ENCODE data around the gene WDR6. TPM values are rescaled to one million over a fixed set of nuclear protein-coding genes. Genes with fewer than 3 reads are reported as not detected.

Gene WDR6
- total RNA-seq, 2 donors from 2014 or later: 145 to 159 TPM

GRCh38 chr3:48983096-48983495 lies 24.1 kb upstream of the WDR6 start:
- H3K9me3 Mint-ChIP-seq: no peaks in the 10 kb centered on the region

DNA sequence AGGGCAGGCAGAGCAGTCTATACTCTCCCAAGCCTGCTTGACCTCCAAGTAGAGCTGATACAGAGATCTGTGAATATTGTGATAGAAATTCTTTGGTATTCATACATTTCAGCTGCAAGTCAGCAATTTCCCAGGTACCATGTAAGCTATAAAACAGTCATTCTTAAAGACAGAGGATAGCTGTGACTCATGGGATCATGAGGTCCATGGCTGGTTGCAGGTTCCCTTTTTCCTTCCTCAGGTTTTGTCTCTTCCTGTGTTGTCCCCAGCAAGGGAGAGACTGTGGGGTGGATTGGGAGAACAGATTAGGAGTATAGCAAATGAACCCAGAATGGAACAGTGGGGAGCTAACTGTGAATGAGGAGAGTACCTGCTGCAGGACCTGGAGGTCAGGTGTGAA lies 22.5 kb upstream of the WDR6 start:
- DNase-seq (no peak), ATAC-seq (replicated peaks in 1 of 2) (no peak)
- Mint-ChIP-seq H3K27ac (peak overlapping the region; percentile 34), H3K9me3 (no peaks in the 10 kb centered on the region), H3K4me1 (ENCODE audit: low read depth) (peaks cover 31% of the 10 kb centered on the region), H3K27me3 (ENCODE audit: low read depth) (no peaks in the 10 kb centered on the region), H3K36me3 (ENCODE audit: insufficient read depth in 2 of 2) (peaks cover 2 to 12% of the 10 kb centered on the region in 2 donors), H3K4me3 (no peak overlapping the region)

More at GRCh38 chr3:48983096-48983495, 24.1 kb upstream of the WDR6 start:
- no peaks in the 10 kb centered on the region for H3K27me3 Mint-ChIP-seq (ENCODE audit: low read depth)
- peaks cover 4 to 17% of the 10 kb centered on the region in 2 donors for H3K36me3 Mint-ChIP-seq (ENCODE audit: insufficient read depth in 2 of 2)
- ATAC-seq (replicated peaks in 1 of 2) (no peak), DNase-seq (no peak)
- peak overlapping the region; percentile 49 for H3K27ac Mint-ChIP-seq
- H3K4me1 Mint-ChIP-seq (ENCODE audit: low read depth): peaks cover 17% of the 10 kb centered on the region
- no peak overlapping the region for H3K4me3 Mint-ChIP-seq

GRCh38 chr3:48985831-48986376 lies 21.3 kb upstream of the WDR6 start:
- H3K9me3 Mint-ChIP-seq: no peaks in the 10 kb centered on the region
- no peak overlapping the region for H3K4me3 Mint-ChIP-seq
- peaks cover 31% of the 10 kb centered on the region for H3K4me1 Mint-ChIP-seq (ENCODE audit: low read depth)
- H3K27me3 Mint-ChIP-seq (ENCODE audit: low read depth): no peaks in the 10 kb centered on the region
- no peak for ATAC-seq (replicated peaks in 1 of 2)
- H3K27ac Mint-ChIP-seq: no peak overlapping the region
- peaks cover 2 to 14% of the 10 kb centered on the region in 2 donors for H3K36me3 Mint-ChIP-seq (ENCODE audit: insufficient read depth in 2 of 2)
- no peak for DNase-seq

- DNase-seq (no peak), ATAC-seq (replicated peaks in 1 of 2) (no peak)
- H3K27me3 Mint-ChIP-seq (ENCODE audit: low read depth): no peaks in the 10 kb centered on the region
- H3K9me3 Mint-ChIP-seq: no peaks in the 10 kb centered on the region
- H3K27ac Mint-ChIP-seq: peak overlapping the region; percentile 93
- H3K4me1 Mint-ChIP-seq (ENCODE audit: low read depth): peaks cover 56% of the 10 kb centered on the region
- H3K36me3 Mint-ChIP-seq (ENCODE audit: insufficient read depth in 2 of 2): peaks cover 0 to 6% of the 10 kb centered on the region in 2 donors
- peak overlapping the region; percentile 93 to 96 for H3K4me3 Mint-ChIP-seq
These were observed 17.9 kb upstream of the WDR6 start for GRCh38 chr3:48989126-48989795.

DNA sequence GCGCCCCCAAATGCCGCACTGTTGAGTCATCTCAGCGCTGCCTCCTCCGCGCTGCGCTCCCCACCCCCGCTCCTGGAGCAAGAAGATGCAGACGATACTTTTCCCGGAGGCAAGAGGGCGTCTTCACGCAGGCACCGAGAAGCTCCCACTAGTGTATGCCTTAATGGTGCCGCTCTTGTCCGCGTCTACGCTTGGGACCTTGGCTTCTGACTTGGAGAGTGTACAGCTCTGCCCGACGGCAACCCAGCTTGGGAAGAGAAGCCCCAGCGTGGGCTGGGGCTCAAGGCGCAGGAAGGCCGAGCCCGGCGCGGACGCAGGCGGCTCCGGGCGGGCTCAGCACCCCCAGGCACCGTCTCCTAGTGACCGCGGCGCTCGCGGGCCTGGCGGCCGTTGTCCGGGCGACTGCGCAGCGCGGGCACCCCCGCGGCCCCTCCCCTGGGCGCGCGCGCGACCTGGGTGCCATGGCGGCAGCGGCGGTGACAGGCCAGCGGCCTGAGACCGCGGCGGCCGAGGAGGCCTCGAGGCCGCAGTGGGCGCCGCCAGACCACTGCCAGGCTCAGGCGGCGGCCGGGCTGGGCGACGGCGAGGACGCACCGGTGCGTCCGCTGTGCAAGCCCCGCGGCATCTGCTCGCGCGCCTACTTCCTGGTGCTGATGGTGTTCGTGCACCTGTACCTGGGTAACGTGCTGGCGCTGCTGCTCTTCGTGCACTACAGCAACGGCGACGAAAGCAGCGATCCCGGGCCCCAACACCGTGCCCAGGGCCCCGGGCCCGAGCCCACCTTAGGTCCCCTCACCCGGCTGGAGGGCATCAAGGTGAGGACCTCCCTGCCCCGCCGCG lies 17.2 kb upstream of the WDR6 start, which contains the start of gene P4HTM:
Gene P4HTM, plus strand, starts transcription at position 446 of the 840 bp plus-strand sequence. Its CDS starts 16 bp downstream, at position 462.
- H3K27ac Mint-ChIP-seq: peak within 1 kb of the TSS; percentile 94
- peaks cover 0 to 7% of the 10 kb centered on the region in 2 donors for H3K36me3 Mint-ChIP-seq (ENCODE audit: insufficient read depth in 2 of 2)
- H3K27me3 Mint-ChIP-seq (ENCODE audit: low read depth): no peaks in the 10 kb centered on the region
- peaks cover 59% of the 10 kb centered on the region for H3K4me1 Mint-ChIP-seq (ENCODE audit: low read depth)
- peak; percentile 86 to 89 for DNase-seq
- peak; percentile 82 to 83 for ATAC-seq (replicated peaks in 1 of 2)
- H3K4me3 Mint-ChIP-seq: peak within 1 kb of the TSS; percentile 97 to 98
- no peaks in the 10 kb centered on the region for H3K9me3 Mint-ChIP-seq

GRCh38 chr3:48990636-48991469 lies 16.3 kb upstream of the WDR6 start:
- Mint-ChIP-seq H3K36me3 (ENCODE audit: insufficient read depth in 2 of 2) (peaks cover 0 to 8% of the 10 kb centered on the region in 2 donors), H3K4me3 (peak overlapping the region; percentile 97 to 98), H3K27ac (peak overlapping the region; percentile 94), H3K4me1 (ENCODE audit: low read depth) (peaks cover 62% of the 10 kb centered on the region), H3K27me3 (ENCODE audit: low read depth) (no peaks in the 10 kb centered on the region), H3K9me3 (no peaks in the 10 kb centered on the region)
- peak; percentile 12 to 24 for ATAC-seq (replicated peaks in 1 of 2)
- peak; percentile 39 to 47 for DNase-seq

- Mint-ChIP-seq H3K4me3 (peak overlapping the region; percentile 97 to 98), H3K9me3 (no peaks in the 10 kb centered on the region), H3K4me1 (ENCODE audit: low read depth) (peaks cover 55% of the 10 kb centered on the region), H3K27ac (peak overlapping the region; percentile 94), H3K36me3 (ENCODE audit: insufficient read depth in 2 of 2) (peaks cover 0 to 8% of the 10 kb centered on the region in 2 donors), H3K27me3 (ENCODE audit: low read depth) (no peaks in the 10 kb centered on the region)
- no peak for ATAC-seq (replicated peaks in 1 of 2)
- no peak for DNase-seq
These were observed 15.2 kb upstream of the WDR6 start for GRCh38 chr3:48991851-48992545.

- peaks cover 0 to 8% of the 10 kb centered on the region in 2 donors for H3K36me3 Mint-ChIP-seq (ENCODE audit: insufficient read depth in 2 of 2)
- H3K27ac Mint-ChIP-seq: peak overlapping the region; percentile 18
- no peak for DNase-seq
- no peak overlapping the region for H3K4me3 Mint-ChIP-seq
- H3K9me3 Mint-ChIP-seq: no peaks in the 10 kb centered on the region
- H3K4me1 Mint-ChIP-seq (ENCODE audit: low read depth): peaks cover 39% of the 10 kb centered on the region
- ATAC-seq (replicated peaks in 1 of 2): no peak
- no peaks in the 10 kb centered on the region for H3K27me3 Mint-ChIP-seq (ENCODE audit: low read depth)
These were observed 13.4 kb upstream of the WDR6 start for GRCh38 chr3:48993834-48994233.

DNA sequence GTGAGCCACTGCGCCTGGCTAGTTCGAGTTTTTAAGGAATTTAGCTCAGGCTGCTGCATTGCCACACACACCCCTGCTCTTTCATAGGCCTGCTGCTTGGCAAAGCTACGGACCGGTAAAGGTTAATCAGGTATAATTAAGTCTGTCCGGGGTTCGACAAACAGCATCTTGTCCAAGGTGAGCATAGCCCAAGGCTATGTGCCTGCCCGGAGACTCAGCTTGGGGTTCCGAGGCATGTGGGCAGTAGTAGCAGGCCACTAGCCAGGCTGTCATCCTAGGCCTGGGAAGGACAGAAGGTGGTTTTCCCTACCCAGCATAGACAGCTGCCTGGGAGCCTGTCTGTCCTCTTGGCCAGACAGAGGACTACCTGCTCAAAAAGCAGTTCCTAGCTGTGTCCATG lies 10.6 kb upstream of the WDR6 start:
- Mint-ChIP-seq H3K36me3 (ENCODE audit: insufficient read depth in 2 of 2) (peaks cover 0 to 6% of the 10 kb centered on the region in 2 donors), H3K4me1 (ENCODE audit: low read depth) (peaks cover 24% of the 10 kb centered on the region), H3K27me3 (ENCODE audit: low read depth) (no peaks in the 10 kb centered on the region), H3K9me3 (no peaks in the 10 kb centered on the region), H3K27ac (no peak overlapping the region), H3K4me3 (no peak overlapping the region)
- ATAC-seq (replicated peaks in 1 of 2) (no peak), DNase-seq (no peak)

GRCh38 chr3:48997102-48997635 lies 10.0 kb upstream of the WDR6 start:
- H3K4me1 Mint-ChIP-seq (ENCODE audit: low read depth): peaks cover 18% of the 10 kb centered on the region
- ATAC-seq (replicated peaks in 1 of 2) (no peak), DNase-seq (no peak)
- no peaks in the 10 kb centered on the region for H3K9me3 Mint-ChIP-seq
- H3K27me3 Mint-ChIP-seq (ENCODE audit: low read depth): no peaks in the 10 kb centered on the region
- no peak overlapping the region for H3K27ac Mint-ChIP-seq
- peaks cover 0 to 2% of the 10 kb centered on the region in 2 donors for H3K36me3 Mint-ChIP-seq (ENCODE audit: insufficient read depth in 2 of 2)
- H3K4me3 Mint-ChIP-seq: no peak overlapping the region

DNA sequence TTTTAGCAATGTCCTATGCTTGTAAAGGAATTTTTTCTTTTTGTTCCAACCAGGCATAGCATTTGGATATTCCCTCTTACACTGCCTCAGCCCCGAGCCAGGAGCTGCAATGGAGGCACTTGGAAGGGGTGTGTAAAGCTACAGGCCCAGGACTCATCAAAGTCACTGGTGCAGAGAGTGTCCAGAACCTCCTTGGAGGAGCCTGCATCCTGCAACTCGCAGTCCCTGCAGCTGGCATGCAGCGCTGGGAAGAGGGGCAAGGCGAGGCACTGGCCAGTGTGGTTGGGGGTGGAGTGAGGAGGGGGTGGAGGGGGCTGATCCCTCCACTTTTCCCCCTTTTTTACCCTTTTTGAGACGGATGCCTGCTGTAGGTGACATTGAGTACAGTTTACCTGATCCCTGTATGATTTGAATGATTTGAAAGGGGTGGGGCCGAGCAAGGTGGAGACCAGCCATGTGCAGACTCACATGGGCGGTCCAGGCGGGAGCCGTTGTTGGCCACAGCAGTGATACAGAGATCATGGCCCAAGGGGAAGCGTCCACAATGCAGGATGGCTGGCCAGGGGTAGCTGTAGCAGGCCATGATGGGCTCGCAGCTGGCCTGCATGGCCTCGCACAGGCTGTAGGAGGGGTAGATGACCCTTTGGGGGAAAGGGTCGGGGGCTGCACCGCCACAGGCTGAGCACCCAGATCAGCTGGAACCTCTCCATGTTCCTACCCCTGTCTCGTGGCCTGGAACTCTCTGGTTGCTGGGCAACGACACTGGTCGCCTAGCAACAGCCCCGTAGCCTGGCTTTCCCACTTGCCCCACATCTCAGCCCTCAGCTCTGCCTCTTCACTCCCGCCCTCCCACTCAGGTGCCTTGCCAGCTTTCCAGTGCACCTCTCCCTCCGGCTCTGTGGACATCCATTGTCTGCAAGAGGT lies 9.2 kb upstream of the WDR6 start:
- no peaks in the 10 kb centered on the region for H3K27me3 Mint-ChIP-seq (ENCODE audit: low read depth)
- no peak overlapping the region for H3K27ac Mint-ChIP-seq

More for the DNA sequence above, 9.2 kb upstream of the WDR6 start:
- ATAC-seq (replicated peaks in 1 of 2): no peak
- Mint-ChIP-seq H3K9me3 (no peaks in the 10 kb centered on the region), H3K4me3 (no peak overlapping the region), H3K4me1 (ENCODE audit: low read depth) (peaks cover 17% of the 10 kb centered on the region), H3K36me3 (ENCODE audit: insufficient read depth in 2 of 2) (peaks cover 0 to 2% of the 10 kb centered on the region in 2 donors)
- DNase-seq: no peak

Measured in activated T-cell treated with anti-CD3 and anti-CD28 coated beads, Interleukin-2, amount 50 U/mL, for 72 hours (primary cell).